GM13976 (cell line): ENCODE measurements around the gene PHF21A.

Source experiments
- DNase-seq: peaks from one replicate; pipeline ENCODE4 v3.0.0; 2012; ENCODE audit warnings: low spot score
- CTCF ChIP-seq: IDR thresholded peaks from 2 replicates; pipeline ENCODE4 v1.5.1; 2012; ENCODE audit warnings: borderline replicate concordance, mild to moderate bottlenecking; ENCODE audit not compliant: insufficient read depth; ENCODE audit errors: extremely low read depth, missing control alignments, control extremely low read depth
- in situ Hi-C: fragments of 300-500 bp; cut with MboI; formaldehyde crosslinking; loops from one replicate; pipeline ENCODE4 v1.12.0; 2022; ENCODE audit warnings: low sequenced_read_pairs, mixed read lengths, inconsistent platforms; ENCODE audit not compliant: unreplicated experiment

The PHF21A gene

GRCh38 chr11:45899086-45899447 lies 222.2 kb downstream of the PHF21A start:
- in situ Hi-C loops: no loop called here
- no peak for DNase-seq
- TF ChIP-seq CTCF: no peak

DNA sequence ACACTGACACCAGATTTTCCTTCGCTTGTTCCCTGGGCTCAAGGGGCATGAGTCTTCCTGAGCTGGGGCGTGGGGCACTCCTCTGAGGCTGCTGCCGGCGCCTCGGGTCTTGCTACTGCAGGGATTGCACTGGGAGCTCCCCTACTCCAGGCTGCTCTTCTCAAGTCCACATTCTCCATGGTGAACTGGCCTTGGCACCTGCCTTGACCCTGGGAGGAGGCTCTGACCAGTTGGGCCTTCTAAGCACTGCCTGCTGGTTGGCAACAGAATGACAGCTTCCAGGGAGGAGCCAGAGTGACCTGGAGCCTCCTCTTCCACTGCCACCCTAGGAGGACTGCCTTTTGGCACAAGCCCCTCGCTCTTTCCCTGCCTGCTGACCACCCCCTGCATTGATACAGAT lies 223.7 kb downstream of the PHF21A start:
- in situ Hi-C loops: no loop called here
- no peak for DNase-seq
- TF ChIP-seq CTCF: no peak

- in situ Hi-C loops: no loop called here
Measured at GRCh38 chr11:45896422-45896984, 224.8 kb downstream of the PHF21A start.

GRCh38 chr11:45895553-45896259 lies 225.5 kb downstream of the PHF21A start:
- no peak for DNase-seq
- no peak for TF ChIP-seq CTCF
- in situ Hi-C loops: no loop called here

More at GRCh38 chr11:45896422-45896984, 224.8 kb downstream of the PHF21A start:
- no peak for DNase-seq
- TF ChIP-seq CTCF: no peak

GRCh38 chr11:45894555-45895247 lies 226.6 kb downstream of the PHF21A start:
- in situ Hi-C loops: no loop called here
- no peak for TF ChIP-seq CTCF
- DNase-seq: no peak

- in situ Hi-C loops: no loop called here
- no peak for DNase-seq
- no peak for TF ChIP-seq CTCF
Measured at GRCh38 chr11:45892856-45893255, 228.4 kb downstream of the PHF21A start.
